ENCODE data around the gene DISC1.
"Not testable (repeated sequence)": the region's sequence is repeated elsewhere in the genome, so short reads cannot be mapped to it uniquely, and the experiment has no call there.

DISC1 gene

GRCh38 chr1:231931146-231931545 lies 304.6 kb downstream of the DISC1 start:
- no peak for DNase-seq (ENCODE audit: low read depth)

DNA sequence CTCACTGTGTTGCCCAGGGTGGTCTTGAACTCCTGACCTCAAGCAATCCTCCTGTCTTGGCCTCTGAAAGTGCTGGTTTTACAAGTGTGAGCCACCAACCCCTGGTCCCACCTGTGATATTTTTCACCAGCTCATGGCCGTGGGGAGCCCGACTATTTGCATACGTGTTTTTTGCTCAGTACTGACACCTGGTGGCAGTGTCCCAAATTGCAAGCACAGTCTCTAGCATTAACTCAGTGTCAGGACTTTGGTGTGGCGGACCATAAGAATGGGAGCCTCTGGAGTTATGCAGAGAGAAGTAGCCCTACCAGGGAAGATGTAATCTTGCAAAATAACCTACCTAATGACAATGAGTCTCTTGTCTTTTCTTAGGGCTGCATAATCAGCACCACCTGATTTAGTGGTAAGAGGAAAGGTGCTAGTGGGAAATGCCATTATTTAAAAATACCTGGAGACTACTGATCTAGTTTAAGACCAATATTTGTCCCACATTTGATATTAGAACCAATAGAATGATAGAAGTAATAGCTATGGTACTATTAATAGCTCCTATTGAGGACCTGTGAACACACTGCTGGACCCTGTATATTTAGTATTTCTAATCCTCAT lies 305.4 kb downstream of the DISC1 start:
- no peak for DNase-seq (ENCODE audit: low read depth)

DNA sequence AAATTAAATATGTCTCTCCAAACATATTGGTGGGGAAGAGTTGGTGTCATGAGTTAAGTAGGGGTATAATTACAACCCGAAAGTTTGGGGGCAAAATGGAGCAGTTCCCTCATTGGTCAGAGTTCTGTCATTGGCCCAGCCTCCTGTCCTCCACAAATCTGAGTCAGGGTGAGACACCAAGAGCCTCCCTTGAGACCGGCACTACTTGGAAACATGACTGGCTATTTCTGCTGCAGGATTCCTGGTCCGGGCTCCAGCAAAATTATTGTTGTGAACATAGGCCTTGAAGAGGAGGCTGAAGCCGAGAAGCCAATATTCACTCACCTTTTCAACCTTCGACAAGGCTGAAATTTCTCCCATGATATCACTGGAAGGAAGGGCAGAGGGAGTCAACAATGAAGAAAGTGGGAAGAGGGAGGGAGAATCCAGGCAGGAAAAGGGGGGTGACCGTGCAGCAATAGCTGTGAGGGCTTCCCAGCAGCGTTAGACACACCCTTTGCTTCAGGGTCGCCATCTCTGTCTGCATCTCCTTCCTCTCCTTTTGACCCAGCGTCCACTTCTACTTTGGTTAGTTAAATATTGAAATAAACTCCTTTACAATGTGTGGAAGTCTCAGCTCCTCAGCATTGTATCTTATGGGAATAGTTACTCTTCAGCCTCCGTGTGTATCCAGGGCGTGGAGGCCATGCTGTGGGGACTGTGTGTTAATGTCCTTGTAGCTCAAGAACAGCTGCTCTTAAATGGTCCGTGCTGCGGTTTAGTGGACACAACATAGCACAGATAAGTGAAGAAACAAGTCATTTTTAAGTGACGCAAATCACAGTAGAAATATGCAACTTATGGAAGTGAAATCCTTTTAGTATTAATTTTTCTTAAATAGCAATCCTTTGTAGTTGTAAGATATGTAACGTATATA lies 307.4 kb downstream of the DISC1 start:
- no peak for DNase-seq (ENCODE audit: low read depth)

- no peak for DNase-seq (ENCODE audit: low read depth)
These were observed 308.2 kb downstream of the DISC1 start for GRCh38 chr1:231934797-231935196.

DNA sequence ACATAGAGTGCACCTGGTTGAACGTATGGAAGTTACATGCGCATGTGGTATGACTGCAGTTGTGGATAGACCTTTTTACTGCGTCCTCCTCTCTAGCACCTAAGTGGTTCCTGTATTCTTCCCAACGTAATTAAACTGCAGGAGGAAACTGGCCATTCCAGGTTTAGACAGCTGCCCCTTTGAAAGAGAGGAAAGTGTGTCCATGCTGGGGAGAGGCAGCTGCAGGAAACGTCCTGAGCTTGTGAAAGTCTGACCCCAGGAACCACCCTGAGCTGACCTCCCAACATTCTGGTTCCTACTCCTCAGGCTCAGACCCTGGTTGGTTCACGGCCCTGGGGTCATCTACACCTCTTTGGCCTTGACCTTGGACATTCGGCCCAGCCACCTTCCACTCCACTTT lies 309.3 kb downstream of the DISC1 start:
- no peak for DNase-seq (ENCODE audit: low read depth)

DNA sequence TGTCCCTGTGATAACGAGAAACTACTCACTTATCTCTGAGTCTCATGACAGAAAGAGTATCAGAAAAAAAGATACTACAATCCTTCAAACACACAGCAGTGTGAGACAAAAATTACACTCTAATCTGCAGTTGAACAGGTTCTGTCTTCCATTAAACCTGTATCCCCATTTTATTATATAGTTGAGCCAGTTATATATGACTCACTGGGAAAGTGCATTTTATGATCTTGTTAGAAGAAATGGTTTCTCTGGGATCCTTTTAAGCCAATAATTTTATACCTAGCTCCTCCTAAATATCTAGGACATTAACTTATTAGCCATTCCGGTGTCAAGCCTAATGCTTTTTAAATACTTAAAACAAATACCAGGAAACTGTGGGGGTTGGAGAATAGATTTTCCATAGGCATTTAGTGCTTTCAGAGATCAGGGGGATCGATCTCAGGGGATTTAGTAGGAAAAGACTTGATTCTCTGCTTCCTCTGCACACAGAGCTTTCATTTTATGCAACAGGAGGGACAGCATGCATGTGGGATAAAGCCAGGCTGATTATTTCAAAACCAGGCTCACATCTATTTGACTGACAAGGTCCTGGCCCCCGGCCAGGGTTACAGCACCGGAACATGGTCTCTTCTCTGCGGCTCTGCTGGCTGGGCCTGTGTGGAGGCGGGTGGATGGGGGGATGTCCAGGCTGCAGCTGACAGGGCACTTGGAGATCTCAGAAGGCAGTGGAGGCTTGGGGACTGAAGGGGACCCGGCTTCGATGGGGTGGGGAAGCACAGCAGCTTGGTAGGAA lies 310.6 kb downstream of the DISC1 start:
- DNase-seq (ENCODE audit: low read depth): no peak

- DNase-seq (ENCODE audit: low read depth): no peak
These were observed 311.6 kb downstream of the DISC1 start for GRCh38 chr1:231938211-231938610.

- no peak for DNase-seq (ENCODE audit: low read depth)
These were observed 312.1 kb downstream of the DISC1 start for GRCh38 chr1:231938711-231939110.

GRCh38 chr1:231939118-231939517 lies 312.5 kb downstream of the DISC1 start:
- no peak for DNase-seq (ENCODE audit: low read depth)

- no peak for DNase-seq (ENCODE audit: low read depth)
These were observed 313.5 kb downstream of the DISC1 start for GRCh38 chr1:231940116-231940515.

- DNase-seq (ENCODE audit: low read depth): no peak
These were observed 314.1 kb downstream of the DISC1 start for GRCh38 chr1:231940701-231941100.

DNA sequence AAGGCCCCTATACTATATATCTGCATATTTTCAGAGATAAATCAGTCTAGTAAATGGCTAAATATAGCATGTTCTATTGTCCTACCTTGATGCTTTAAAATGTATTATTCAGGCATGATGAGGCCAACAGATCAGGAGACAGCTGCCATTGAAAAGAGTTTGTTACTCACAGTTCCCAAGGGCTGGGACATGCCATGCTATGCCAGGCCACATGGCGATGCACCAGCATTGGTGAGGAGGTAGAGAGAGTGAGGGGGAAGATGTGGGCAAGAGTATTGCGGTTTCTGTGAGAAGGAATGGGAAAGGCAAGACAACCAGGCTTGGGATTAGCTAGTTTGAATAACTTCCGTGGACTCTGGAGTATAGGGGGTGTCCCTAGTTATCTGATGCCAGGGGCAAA lies 316.5 kb downstream of the DISC1 start:
- DNase-seq (ENCODE audit: low read depth): no peak

- DNase-seq (ENCODE audit: low read depth): not testable (repeated sequence)
These were observed 321.5 kb downstream of the DISC1 start for GRCh38 chr1:231948102-231948501.

DNA sequence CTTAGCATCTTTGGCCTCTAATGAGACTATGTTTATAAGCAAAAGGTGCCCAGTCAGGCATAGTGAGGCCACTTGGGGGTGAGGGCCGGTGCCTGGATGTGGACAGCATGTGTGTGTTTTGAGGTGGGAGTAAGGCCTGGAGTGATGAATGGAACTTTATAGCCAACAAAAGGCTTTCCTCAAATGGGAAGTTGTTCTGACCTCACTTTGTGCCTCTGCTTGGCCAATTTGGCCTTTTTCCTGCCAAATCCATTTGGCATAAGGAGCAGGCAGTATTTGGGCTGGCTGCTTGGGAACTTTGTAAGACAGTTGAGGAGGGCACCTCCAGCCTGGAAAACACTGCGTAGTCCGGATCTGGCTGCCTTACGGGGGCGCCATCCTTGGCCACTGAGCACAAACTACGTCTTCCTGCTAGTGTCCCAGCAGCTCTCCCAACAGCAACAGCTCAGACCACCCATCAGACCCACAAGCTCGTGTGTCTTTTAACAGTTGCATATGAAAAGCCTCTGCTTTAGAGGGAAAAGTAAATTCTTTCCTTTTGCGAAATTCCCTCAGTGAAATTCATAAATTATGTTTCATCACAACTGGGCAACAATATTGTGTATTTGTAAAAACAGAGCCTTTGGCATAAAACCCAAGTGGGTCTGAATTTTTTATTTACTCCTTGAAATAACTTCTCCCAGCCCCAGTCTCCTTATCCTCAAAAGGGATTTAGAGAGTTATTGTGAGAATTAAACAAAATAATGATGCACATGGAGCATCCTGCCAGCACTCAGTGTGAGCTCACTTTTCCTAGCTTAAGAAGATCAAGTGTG lies 322.9 kb downstream of the DISC1 start:
- no peak for DNase-seq (ENCODE audit: low read depth)

DNA sequence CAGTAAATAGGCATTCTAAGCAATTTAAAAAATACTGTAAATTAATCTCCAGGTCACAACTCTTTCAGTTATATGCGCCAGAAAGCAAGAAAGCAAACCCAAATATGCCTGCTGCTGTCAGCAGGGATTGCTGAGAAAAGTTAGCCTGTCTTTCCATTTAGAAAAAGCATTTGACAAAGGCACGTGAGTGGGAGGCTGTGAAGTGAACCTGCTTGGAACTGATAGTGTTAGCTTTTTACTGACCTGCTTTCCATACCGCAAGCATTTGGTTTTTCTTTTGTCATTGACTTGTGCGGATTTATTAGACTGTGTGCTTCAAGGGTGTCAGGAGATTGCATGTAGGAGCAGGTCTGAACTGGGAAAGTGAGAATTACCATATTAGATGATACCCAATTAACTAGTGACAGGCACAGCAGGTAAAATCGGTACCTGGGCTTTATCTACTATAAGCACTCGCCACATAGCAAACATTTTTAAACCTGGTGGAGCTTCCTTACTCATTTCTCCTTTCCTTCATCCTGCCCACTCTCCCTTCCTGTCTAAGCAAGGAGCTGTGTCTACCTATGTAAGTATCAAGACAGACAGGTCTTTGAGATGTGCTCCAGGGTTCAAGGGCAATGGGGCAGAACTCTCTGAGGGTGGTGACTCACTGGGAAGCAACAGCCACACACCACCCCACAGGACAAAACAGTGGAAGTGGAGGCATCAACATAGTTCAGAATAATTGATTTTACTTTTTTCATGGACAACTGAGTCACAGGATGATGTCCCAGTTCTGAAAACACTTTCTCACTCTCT lies 323.9 kb downstream of the DISC1 start:
- DNase-seq (ENCODE audit: low read depth): no peak

GRCh38 chr1:231951374-231951773 lies 324.8 kb downstream of the DISC1 start:
- no peak for DNase-seq (ENCODE audit: low read depth)

DNA sequence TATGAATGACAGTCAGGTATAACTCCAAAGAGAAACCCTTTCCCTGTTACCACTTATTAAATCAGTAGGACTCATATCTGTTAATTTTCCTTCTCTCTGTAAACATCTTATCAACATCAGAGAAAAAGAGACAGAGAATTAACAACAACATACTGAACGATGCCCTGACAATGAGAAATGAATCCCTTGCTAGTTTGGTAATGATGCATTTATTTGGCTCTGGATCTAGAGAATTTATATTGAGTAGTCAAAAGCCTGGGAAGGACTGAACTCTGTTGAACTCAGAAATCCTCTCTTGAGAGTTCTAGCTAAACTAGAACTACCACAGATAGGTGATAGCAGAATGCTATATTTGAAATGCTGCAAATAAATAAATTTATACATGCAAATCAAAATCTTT lies 325.6 kb downstream of the DISC1 start:
- DNase-seq (ENCODE audit: low read depth): no peak

GRCh38 chr1:231953660-231954059 lies 327.1 kb downstream of the DISC1 start:
- DNase-seq (ENCODE audit: low read depth): no peak

DNA sequence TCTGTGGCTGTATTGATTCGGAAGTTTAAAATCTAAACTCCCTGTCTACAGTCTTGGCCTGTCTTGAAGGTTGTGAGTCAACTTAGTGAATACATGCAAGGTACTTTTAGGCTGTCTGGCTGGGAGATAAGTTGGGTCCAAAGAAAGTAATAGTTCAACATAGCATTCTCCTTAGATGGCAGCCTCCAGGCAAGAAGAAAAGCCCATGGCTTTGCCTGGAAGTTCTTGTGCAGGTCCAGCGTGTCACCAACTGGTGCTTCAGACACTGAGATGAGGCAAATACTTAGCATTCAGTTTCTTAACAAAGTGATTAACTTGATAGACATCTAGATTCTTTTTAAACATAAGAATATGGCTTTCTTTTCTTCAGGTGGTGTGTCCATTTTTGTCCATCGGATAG lies 328.2 kb downstream of the DISC1 start:
- no peak for DNase-seq (ENCODE audit: low read depth)

GRCh38 chr1:231957359-231957758 lies 330.8 kb downstream of the DISC1 start:
- no peak for DNase-seq (ENCODE audit: low read depth)

DNA sequence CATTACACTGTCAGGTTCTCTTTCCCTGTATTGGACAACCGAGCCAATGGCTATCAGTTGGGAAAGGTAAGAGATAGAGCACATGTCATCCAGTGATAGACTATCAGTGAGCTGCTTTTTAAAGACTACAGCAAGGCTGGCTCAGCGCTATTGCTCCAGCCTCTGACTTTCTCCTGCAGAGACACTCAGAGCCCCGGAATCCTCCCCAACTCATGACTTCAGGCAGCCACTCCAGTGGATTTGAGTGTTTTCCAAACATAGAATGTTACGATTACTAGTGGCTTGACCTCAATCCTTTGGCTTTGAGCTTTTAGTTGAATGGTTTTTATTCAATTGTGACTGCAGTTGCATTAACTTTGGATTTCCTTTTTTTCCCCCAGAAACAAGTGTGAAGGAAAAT lies 331.9 kb downstream of the DISC1 start:
- no peak for DNase-seq (ENCODE audit: low read depth)

Measured in activated gamma-delta T cell treated with anti-CD3 and anti-CD28 coated beads, Interleukin-2, amount 50 U/mL, for 16 hours (primary cell).